HG03039 (cell line): ENCODE measurements around the gene FNDC3B.

Experiments
- ATAC-seq: cut with Tn5 transposase; IDR thresholded peaks from one replicate; pipeline ENCODE4 v1.9.1; 2021; ENCODE audit warnings: mild to moderate bottlenecking, moderate library complexity; ENCODE audit not compliant: unreplicated experiment

Gene FNDC3B

DNA sequence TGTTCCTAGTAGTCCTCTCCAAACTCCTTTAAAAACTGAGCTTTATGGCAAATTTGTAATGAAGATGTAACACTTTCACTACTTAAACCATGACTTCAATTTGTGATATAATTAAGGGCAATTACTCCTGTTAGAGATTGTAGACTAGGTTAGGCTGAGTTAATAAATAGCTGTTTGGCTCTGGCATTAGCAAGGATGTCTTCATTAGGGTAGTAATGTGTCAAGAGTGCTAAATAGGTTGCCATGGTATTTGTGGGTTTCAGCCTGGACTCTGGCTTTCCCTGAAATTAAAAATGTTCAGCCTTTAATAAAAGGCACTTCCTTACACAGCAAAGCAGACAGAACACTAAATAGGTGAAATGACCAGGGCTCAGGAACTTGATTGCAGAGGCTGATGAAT is 337.0 kb downstream of the FNDC3B start:
- ATAC-seq: no peak

DNA sequence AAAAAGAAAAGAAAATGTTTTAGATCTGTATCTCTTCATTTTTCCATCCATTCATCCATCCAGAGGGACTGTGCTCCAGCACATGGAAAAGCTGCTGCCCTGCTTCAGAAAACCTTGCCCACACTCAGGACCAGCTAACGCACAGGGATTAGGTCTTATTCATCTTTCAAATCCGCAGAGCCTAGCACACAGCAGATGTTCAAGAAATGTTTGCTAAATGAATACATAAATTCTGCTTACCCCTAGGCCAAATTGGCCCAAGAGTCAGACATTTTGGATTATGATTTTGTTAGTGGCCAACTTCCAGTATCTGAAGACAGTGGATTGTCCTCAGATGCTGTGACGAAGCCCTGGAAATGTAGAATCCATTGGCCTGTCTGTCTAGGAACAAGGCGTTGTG is 337.5 kb downstream of the FNDC3B start:
- no peak for ATAC-seq

DNA sequence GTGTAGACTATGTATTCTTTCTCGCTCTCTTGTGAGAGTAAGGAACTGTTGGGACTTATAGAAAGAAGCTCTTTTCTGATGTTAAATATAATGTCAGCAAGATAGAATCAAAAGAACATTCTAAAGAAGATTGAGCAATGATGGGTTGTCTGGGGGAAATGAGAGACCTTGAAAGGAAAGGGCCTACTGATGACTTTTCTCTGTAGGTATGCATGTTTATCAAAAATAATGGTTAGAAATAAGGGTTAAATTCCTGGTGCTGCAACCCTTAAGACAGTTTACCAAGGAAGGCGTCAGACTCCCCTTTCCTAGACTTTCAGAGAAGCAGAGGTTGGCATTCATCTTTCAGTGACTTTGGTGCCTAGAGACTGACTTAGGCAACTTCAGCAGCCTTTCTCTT is 339.1 kb downstream of the FNDC3B start:
- ATAC-seq: no peak

DNA sequence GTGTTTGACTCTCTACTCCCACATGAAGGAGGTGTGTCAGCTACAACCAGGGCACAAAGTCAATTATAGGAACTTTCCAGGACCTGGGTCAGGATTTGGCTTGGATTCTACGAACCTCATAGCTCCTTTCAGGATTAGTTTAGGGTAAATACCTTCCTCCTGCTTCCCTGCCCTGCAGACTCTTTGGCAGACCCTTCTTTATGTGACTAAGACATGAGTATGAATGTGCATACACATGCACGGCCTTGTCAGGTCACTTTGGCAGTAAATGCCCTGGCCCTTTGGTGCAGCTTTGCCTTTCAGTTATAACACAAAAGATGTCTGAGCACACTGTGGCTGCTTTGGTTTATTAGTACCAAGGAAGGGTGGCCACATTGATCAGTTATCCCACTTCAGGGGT is 340.0 kb downstream of the FNDC3B start:
- no peak for ATAC-seq

DNA sequence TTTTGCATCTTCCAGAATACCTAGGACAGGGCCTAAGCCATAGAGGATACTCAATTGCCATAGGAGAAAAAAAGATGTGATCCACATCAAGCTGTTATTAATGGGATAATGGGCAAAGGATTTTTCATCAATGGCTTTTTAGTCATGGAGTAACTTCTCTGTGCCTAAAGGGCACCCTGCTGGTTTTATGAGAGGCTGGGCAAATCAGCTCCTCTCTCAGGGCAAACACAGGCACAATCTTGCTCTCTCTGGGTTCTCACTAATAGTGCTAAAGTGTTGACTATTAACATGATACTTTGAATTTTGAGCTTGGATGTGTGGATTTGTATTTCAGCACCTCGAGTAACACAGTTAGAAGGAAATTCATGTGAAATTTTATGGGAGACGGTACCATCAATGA is 341.3 kb downstream of the FNDC3B start:
- ATAC-seq: no peak

DNA sequence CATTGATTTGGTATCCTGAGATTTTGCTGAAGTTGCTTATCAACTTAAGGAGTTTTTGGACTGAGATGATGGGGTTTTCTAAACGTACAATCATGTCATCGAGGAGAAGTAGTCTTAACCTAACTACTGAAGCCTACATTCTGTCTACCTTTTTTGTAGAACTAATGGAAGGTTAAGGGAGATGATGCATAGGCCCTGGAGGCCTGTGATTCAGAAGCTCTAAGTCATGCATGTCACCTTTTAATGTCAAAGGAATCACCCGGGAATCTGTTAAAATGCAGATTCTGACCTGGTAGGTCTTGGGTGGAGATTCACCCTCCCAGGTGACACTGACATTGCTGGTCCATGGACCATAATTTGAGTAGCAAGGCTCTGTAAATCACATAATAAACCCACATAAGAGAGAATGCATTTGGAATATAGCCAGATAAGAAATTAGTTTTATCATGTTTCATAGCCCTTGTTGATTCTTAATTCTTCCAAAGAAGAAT is 344.0 kb downstream of the FNDC3B start:
- no peak for ATAC-seq

DNA sequence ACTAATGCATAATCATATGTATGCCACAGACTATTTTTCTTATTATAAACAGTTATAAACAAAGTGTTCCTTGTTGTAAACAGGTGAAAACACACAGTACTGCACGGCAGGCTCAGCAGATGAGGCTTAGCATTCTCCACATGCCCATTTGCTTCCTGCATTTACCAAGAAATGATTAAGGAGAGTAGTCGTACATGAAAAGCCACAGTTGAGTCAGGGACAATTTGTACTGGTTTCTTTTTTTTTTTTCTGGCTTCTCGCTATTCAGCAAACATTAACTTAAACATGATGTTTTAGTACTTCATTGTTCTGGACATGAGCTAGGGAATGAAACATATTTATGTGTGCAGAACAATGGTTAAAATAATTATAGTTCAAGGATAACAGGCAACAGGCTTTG is 345.5 kb downstream of the FNDC3B start:
- no peak for ATAC-seq

DNA sequence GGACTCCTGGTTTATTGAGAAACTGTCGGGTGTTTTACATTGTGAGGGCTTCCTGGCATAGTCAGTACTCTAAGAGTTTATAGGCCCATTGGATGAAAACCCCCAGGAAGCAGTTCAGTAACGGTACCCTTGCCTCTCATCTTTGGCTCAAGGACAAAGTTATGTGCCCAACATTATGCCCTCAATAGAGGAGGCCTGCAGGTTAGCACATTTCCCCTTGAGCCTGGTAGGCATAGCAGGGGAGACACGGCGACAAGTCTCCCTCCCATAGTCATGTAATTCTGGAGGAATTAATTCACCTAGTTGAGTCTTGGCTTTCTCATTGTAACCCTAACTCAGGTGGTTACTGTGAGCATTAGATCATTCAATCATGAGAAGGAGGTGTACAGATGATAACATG is 348.4 kb downstream of the FNDC3B start:
- ATAC-seq: no peak

DNA sequence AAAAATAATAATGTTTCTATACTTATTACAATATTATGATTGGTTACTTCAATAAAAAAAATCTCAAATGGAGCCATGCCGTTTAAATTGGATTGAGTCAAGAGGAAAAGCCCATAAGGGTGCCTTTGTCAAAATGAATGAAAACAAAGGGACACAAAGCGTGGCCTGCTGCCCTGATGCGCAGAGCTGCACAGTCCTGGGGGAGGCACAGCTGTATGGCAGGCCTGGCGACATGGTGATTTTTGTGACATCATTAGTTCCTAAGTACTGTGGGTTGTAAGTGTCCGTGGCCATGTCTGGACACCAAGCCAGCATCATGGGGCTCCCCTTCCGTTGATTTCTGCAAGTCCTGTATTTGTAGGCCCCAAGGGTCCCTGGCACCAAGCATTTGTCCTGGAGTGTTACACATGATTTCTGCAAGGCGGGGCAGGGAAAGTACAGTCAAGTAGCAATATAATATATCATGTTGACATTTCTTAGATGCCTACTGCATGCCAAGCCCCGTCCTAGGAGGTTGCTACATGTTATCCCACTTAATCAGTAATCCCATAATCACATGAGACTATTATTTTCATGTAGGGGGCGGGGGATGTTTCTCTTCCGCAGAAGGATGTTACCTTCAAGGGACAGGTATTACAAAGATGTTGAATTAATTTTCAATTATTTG is 349.2 kb downstream of the FNDC3B start:
- no peak for ATAC-seq

DNA sequence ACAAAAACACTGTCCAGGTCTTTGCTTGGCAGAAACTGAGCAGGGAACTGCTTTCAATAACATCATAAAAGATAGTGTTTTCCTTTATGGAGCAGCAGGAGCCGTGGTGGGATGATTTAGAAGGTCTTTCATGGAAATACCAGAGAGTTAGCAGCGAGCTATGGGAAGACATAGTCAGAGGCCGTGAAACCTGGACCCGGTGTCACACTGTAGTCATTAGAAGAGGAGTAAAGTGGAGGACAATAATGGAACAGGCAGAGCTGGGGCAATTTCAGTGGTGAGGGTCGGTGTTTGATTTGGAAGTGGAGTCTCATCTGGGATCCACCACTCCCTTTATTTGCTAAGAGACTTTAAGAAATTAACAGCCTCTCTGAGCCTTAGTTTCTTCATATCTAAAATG is 351.4 kb downstream of the FNDC3B start:
- ATAC-seq: no peak

DNA sequence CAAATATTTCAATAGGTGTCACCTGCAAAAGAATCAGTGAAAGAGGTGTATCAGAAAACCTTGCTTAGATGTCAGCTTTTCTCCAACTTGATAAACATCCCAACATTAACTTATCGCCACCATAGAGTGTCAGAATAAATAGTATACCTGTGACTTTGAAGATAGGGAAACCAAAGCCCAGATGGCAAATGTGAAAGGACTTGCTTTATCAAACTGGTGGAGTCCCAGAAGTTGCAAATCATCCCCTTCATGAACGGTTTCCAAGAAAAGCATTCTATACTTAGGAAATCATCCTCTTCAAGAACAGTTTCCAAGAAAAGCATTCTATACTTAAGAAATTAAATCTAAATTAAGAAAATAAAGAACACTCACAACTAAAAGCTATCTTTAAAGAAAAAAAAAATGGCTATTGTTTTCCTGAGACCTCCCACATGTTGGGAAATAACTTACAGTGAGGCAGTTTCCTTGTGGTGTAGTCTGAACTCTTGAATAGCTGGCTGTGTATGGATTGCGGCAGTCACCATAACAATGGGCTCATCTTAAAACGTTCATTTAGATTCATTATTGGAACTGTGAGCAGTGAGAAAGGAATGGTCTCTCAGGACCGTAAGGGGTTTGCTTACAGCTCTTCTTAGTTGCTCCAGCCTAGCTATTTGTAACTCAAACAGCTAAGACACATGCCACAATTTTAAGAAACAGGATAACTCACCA is 352.4 kb downstream of the FNDC3B start:
- no peak for ATAC-seq

DNA sequence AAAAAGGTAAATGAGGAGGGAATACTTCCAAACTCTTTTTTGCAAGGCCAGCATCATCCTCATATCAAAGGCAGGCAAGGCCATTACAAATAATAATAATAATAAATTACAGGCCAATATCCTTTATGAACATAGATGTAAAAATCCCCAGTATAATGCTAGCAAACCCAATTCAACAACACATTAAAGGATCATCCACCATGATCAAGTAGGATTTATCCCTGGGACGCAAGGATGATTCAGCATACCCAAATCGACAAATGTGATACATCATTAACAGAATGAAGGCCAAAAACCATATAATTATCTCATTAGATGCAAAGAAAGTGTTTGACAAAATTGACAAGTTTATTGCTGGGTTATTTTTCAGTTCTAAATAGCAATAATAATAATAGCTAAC is 355.3 kb downstream of the FNDC3B start:
- ATAC-seq: no peak

DNA sequence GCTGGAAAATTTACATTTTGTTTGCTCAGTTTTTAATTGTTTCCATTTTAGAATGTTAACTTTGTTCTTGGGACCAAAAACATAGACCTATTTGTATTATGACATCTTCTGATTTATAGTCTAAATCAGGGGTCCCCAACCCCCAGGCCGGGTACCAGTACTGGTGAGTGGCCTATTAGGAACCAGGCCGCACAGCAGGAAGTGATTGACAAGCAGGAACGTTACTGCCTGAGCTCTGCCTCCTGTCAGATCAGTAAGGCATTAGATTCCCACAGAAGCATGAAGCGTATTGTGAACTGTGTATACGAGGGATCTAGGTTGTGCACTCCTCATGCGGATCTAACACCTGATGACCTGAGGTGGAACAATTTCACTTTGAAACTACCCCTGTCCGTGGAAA is 357.0 kb downstream of the FNDC3B start:
- no peak for ATAC-seq

DNA sequence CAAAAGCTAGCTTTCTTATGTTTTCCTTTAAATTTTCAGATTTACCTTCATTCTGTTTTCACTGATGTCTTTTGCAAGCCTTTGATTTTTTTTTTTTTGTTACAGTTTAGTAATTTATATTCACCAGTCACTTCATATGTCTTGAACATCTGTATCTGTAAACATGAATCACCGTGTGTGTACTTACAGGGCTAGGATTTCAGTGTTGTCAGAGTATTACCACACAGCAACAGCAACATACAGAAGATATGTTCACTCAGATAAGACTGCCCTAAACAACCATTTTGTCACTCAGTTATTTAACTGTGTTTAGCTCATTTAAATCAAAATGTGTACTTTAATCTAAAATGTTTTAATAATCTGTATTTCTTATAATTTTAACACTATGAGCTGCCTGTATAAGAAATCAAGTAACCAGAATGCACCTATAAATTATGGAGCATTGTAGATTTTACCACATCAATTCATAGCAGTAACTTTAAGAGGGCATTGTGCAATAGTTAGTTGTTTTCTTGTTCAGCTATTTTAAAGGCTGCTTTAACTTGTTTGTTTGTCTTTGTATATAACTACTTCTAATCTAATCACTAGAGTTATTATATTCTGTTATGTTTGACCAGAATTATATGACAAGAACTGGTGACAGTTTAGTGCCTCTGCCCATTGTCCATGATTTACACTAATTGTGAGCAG is 358.5 kb downstream of the FNDC3B start:
- no peak for ATAC-seq

DNA sequence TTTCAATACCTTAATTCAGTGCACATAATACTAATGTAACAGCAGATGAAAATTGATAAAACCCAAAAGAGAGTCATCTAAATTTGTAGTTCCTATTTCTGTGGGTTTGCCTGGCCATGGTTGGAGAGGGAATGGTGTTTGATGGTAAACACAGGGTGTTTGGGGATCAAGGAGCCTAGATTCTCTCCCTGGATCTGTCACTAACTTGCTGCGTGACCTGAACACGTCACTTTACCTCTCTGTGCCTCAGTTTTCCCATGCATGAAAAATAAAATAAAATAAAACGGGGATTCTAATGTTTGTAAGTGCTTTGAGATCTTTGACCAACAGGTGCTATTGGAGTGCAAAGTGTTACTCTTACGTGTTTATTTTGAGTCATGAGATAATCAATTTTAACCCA is 359.1 kb downstream of the FNDC3B start:
- no peak for ATAC-seq

DNA sequence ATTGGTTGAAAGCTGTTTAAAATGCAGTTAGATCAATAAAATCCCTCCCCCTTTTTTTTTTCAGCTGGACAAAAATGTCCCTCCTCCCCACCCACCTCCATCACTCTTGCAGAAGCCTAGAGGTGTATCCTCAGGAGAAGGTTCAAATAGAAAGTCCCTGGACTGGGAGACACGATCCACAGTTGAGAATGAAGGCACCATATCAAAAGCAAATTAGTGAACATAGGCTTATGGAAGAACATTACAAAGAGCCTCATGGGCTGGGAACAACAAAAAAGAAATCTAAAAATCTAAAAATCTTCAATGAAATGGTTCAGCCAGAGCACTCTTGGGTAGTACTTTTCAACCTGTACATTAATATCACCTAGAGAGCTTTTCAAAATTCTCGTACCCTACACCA is 362.7 kb downstream of the FNDC3B start:
- no peak for ATAC-seq

DNA sequence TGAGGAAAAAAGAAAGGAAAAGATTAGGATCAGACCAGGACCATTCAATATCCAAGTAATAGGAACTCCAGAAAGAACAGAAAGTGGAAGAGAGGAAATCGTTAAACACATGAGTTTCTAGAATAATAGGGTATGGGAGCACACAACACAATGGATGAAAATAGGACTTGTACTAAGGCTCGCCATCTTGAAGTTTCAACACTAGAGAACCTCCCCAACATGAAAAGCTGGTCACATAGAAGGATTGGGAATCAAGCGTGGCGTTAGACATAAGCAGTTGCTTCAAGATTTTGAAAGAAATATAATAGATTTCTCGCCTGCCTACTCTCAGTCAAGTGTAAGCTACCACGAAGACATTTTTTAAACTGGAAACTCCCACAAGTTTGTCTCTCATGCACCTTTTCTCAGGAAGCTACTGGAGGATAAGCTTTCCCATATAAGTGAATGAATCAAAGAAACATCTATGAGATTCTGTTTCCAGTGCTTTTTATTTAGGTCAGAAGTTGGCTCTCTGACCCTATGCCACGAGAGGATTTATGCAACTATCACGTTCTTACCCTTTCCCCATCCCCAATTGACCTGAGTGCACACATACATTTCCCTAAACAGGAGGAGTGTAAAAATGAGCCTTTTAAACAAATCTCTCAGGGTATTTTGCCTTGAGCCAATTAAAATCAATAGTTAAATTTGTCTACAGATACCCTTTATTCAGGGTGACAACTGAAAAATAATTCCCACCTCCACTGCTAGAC is 363.7 kb downstream of the FNDC3B start:
- no peak for ATAC-seq

DNA sequence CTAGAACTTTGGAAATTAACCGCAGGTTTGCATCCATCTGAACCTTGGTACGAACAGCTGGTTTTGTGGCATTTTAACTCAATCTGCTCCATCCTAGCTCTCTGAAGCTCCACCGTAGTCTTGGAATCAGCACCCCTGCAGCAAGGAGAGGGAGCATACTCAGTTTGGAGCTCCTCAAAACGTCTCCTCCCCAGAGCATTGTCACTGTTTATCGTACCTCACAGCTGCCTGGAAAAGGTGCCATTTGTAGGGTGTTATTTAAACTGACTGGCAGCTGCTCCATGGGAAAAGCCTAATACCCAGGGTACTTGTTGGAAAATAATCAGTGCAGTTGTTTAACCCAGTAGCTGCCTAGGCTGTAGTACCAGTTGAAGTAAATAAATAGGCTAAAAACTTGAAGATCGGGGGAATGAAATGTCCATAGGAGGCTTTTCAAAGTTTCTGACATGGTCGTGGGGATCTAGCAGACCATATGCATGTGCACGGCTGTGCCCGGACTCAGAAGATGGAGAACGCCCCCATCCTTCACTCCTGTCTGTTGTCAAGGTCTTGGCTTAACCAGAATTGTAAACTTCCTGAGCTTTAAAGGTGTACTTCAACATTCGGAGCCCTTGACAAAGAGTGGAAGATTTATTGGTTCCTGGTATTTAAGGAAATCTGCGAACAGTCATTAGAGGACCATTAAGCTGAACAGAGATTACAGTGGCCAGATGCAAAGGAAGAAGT is 365.0 kb downstream of the FNDC3B start:
- ATAC-seq: no peak

DNA sequence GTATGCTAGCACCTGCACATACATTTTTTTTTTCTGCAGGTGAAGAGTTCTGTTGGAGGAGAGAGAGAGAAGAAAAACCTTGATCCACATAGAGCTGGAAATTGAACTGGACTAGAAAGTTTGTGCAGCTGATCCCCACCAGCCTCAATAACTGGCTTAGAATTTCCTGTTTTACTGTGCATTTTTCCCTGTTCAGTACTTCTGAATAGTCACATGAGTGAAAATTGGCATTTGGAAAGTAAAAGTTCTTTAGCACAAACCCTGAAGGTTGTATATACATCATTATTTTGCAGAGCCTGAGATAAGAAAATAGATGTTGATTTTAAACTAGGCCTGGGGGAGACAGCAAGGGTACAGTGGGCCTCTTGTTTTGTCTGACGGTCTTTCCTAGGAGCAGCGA is 366.5 kb downstream of the FNDC3B start:
- ATAC-seq: no peak

DNA sequence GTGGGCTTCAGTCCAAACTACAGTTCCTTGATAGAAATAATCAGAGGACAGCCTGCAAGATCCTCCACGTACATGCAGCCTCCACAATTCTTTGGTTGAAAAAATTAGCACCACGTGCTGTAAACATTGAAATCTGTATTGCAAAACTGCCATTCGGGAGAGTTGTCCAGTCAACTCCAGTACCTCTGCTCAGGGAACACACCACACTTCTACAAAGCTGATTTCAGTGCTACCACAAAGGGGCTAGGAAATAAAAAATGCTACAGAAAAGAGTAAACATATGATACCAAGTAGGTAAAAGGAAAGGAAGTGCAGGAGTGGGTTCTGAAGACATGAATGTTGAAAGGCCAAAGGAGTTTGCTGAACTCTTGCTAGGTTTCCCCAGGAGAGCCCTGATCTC is 368.5 kb downstream of the FNDC3B start:
- ATAC-seq: no peak
